Measurements from ENCODE around the gene PRKN.
"Not testable (repeated sequence)": the region's sequence is repeated elsewhere in the genome, so short reads cannot be mapped to it uniquely, and the experiment has no call there.

PRKN gene

GRCh38 chr6:161838306-161839035 lies 889.1 kb downstream of the PRKN start:
- no peak for DNase-seq (ENCODE audit: low read depth)

- no peak for DNase-seq (ENCODE audit: low read depth)
Measured at GRCh38 chr6:161837854-161838253, 889.7 kb downstream of the PRKN start.

GRCh38 chr6:161837449-161837735 lies 890.2 kb downstream of the PRKN start:
- no peak for DNase-seq (ENCODE audit: low read depth)

- DNase-seq (ENCODE audit: low read depth): no peak
Measured at GRCh38 chr6:161836643-161837448, 890.7 kb downstream of the PRKN start.

GRCh38 chr6:161835500-161836215 lies 891.9 kb downstream of the PRKN start:
- no peak for DNase-seq (ENCODE audit: low read depth)

- DNase-seq (ENCODE audit: low read depth): no peak
Measured at GRCh38 chr6:161834426-161834825, 893.1 kb downstream of the PRKN start.

GRCh38 chr6:161833099-161833860 lies 894.3 kb downstream of the PRKN start:
- no peak for DNase-seq (ENCODE audit: low read depth)

- no peak for DNase-seq (ENCODE audit: low read depth)
Measured at GRCh38 chr6:161832622-161833021, 894.9 kb downstream of the PRKN start.

- no peak for DNase-seq (ENCODE audit: low read depth)
Measured at GRCh38 chr6:161830866-161831616, 896.5 kb downstream of the PRKN start.

GRCh38 chr6:161829291-161829729 lies 898.3 kb downstream of the PRKN start:
- DNase-seq (ENCODE audit: low read depth): no peak

- DNase-seq (ENCODE audit: low read depth): no peak
Measured at GRCh38 chr6:161828355-161828754, 899.2 kb downstream of the PRKN start.

- DNase-seq (ENCODE audit: low read depth): no peak
Measured at GRCh38 chr6:161826512-161826911, 901.1 kb downstream of the PRKN start.

- not testable (repeated sequence) for DNase-seq (ENCODE audit: low read depth)
Measured at GRCh38 chr6:161822204-161822603, 905.4 kb downstream of the PRKN start.

- no peak for DNase-seq (ENCODE audit: low read depth)
Measured at GRCh38 chr6:161817881-161818280, 909.7 kb downstream of the PRKN start.

GRCh38 chr6:161815965-161816364 lies 911.6 kb downstream of the PRKN start:
- DNase-seq (ENCODE audit: low read depth): no peak

GRCh38 chr6:161813156-161813555 lies 914.4 kb downstream of the PRKN start:
- no peak for DNase-seq (ENCODE audit: low read depth)

- DNase-seq (ENCODE audit: low read depth): no peak
Measured at GRCh38 chr6:161809971-161810370, 917.6 kb downstream of the PRKN start.

- no peak for DNase-seq (ENCODE audit: low read depth)
Measured at GRCh38 chr6:161804838-161805237, 922.7 kb downstream of the PRKN start.

GRCh38 chr6:161803131-161803530 lies 924.4 kb downstream of the PRKN start:
- DNase-seq (ENCODE audit: low read depth): no peak

- no peak for DNase-seq (ENCODE audit: low read depth)
Measured at GRCh38 chr6:161802231-161802630, 925.3 kb downstream of the PRKN start.

- DNase-seq (ENCODE audit: low read depth): no peak
Measured at GRCh38 chr6:161798844-161799394, 928.6 kb downstream of the PRKN start.

Data from stimulated activated CD8-positive, alpha-beta memory T cell treated with anti-CD3 and anti-CD28 coated beads, Interleukin-12 subunit alpha, Interleukin-12 subunit beta, amount 100 ng/mL, for 4 hours (primary cell).